H1 (cell line): Measurements from ENCODE around the gene MTFP1. TPM values are rescaled to one million over a fixed set of nuclear protein-coding genes. Genes with fewer than 3 reads are reported as not detected.

Source experiments
- CTCF ChIA-PET: fragments of 300-600 bp; sonication (Branson Sonifier 250); formaldehyde crosslinking; loops from one replicate; lab custom pipeline; 2021; ENCODE audit not compliant: partially characterized antibody; lab: Charles Lee
- POLR2A ChIA-PET: fragments of 300-600 bp; sonication (Branson Sonifier 250); formaldehyde crosslinking; loops from one replicate; lab custom pipeline; 2021; ENCODE audit warnings: inconsistent platforms; ENCODE audit not compliant: partially characterized antibody; lab: Charles Lee
- DNase-seq, 2 experiments: peaks; one replicate each; pipeline versions ENCODE4 v3.0.0 to v3.0.0-alpha.2; 2010 to 2022; ENCODE audit warnings: low spot score in 2 of 2, low read depth in 1 of 2, mixed read lengths in 1 of 2
- FAIRE-seq: peaks from 2 replicates; lab custom pipeline; 2011; peaks lifted over from hg19 to GRCh38; lab: Jason Lieb, UNC
- H2AFZ ChIP-seq: 2 replicates; pipeline ENCODE4 v1.8.1; 2012; ENCODE audit warnings: low read length, inconsistent platforms
- H2AK5ac ChIP-seq: 2 replicates; pipeline ENCODE4 v1.6.1; 2013; ENCODE audit warnings: low read depth, low read length
- H2BK120ac ChIP-seq: replicated peaks from 2 replicates; pipeline ENCODE3; 2013; ENCODE audit warnings: low read depth, low read length, inconsistent platforms
- H2BK12ac ChIP-seq: 2 replicates; pipeline ENCODE4 v1.6.1; 2013; ENCODE audit warnings: low read depth, low read length
- H2BK15ac ChIP-seq: 2 replicates; pipeline ENCODE4 v1.6.1; 2013; ENCODE audit warnings: low read length
- H2BK20ac ChIP-seq: 2 replicates; pipeline ENCODE4 v1.6.1; 2013; ENCODE audit warnings: low read length
- H2BK5ac ChIP-seq: 2 replicates; pipeline ENCODE4 v1.6.1; 2013; ENCODE audit warnings: low read depth, low read length
- H3K14ac ChIP-seq: 2 replicates; pipeline ENCODE4 v1.6.1; 2013; ENCODE audit warnings: inconsistent platforms; ENCODE audit not compliant: insufficient read length
- H3K18ac ChIP-seq: 2 replicates; pipeline ENCODE4 v1.6.1; 2013; ENCODE audit warnings: low read length; ENCODE audit errors: extremely low read depth
- H3K23ac ChIP-seq: 2 replicates; pipeline ENCODE4 v1.6.1; 2013; ENCODE audit warnings: inconsistent platforms; ENCODE audit not compliant: insufficient read length
- H3K23me2 ChIP-seq: 2 replicates; pipeline ENCODE4 v1.6.1; 2013; ENCODE audit warnings: low read depth, low read length
- H3K27ac ChIP-seq: 2 replicates; pipeline ENCODE4 v1.6.1; 2011; ENCODE audit warnings: low read depth, low read length, inconsistent platforms
- H3K27me3 ChIP-seq, 4 experiments: replicated peaks in 1 of 4; 1 replicate in 1 of 4; 2 replicates in 3 of 4; pipeline versions ENCODE4 v1.6.1 to v1.8.1; 2011 to 2013; ENCODE audit warnings: low read length in 3 of 4, mild to moderate bottlenecking in 3 of 4, inconsistent platforms in 2 of 4, mixed read lengths in 2 of 4, moderate library complexity in 1 of 4; ENCODE audit not compliant: control insufficient read depth in 3 of 4, insufficient read depth in 3 of 4; ENCODE audit errors: extremely low read depth in 1 of 4
- H3K36me3 ChIP-seq, 4 experiments: 2 replicates each; pipeline versions ENCODE4 v1.6.1 to v1.8.1; 2011 to 2013; ENCODE audit warnings: mild to moderate bottlenecking in 4 of 4, low read length in 3 of 4, moderate library complexity in 2 of 4, control low read depth in 1 of 4, inconsistent platforms in 1 of 4; ENCODE audit not compliant: insufficient read depth in 4 of 4, control insufficient read depth in 2 of 4
- H3K4ac ChIP-seq: replicated peaks from 2 replicates; pipeline ENCODE3; 2013; ENCODE audit warnings: low read length, low read depth, mixed read lengths, inconsistent platforms; ENCODE audit not compliant: insufficient read length
- H3K4me1 ChIP-seq, 4 experiments: replicated peaks in 1 of 4; 1 replicate in 1 of 4; 2 replicates in 3 of 4; pipeline versions ENCODE4 v1.6.1 to v1.8.1; 2011 to 2013; ENCODE audit warnings: low read length in 3 of 4, inconsistent platforms in 2 of 4, mixed read lengths in 1 of 4; ENCODE audit not compliant: insufficient read depth in 4 of 4, control insufficient read depth in 3 of 4
- H3K4me2 ChIP-seq, 2 experiments: 2 replicates each; pipeline versions ENCODE4 v1.6.1 to v1.8.1; 2011 to 2013; ENCODE audit warnings: low read depth in 2 of 2, low read length in 2 of 2, control low read depth in 1 of 2, inconsistent platforms in 1 of 2, mild to moderate bottlenecking in 1 of 2; ENCODE audit not compliant: insufficient read depth in 1 of 2
- H3K4me3 ChIP-seq, 4 experiments: fragments of 200-600, 300-600 bp in 1 of 4; sonication (generic), shearing (Covaris generic), sonication (Bioruptor Twin) in 1 of 4; 2 replicates each; pipeline versions ENCODE4 v1.5.1 to v1.8.1; 2011 to 2016; ENCODE audit warnings: low read length in 4 of 4, low read depth in 3 of 4, control low read depth in 2 of 4, inconsistent platforms in 2 of 4, mild to moderate bottlenecking in 2 of 4, mixed read lengths in 1 of 4, moderate library complexity in 1 of 4; ENCODE audit not compliant: insufficient read depth in 2 of 4; ENCODE audit errors: extremely low read depth in 1 of 4
- H3K56ac ChIP-seq: replicated peaks from 2 replicates; pipeline ENCODE3; 2013; ENCODE audit warnings: low read depth, mild to moderate bottlenecking, mixed read lengths, low read length, inconsistent platforms; ENCODE audit not compliant: insufficient read length
- H3K79me1 ChIP-seq: 2 replicates; pipeline ENCODE4 v1.6.1; 2013; ENCODE audit warnings: low read depth, low read length, control low read depth
- H3K79me2 ChIP-seq, 2 experiments: 2 replicates each; pipeline versions ENCODE4 v1.6.1 to v1.8.1; 2012 to 2013; ENCODE audit warnings: low read length in 2 of 2, mild to moderate bottlenecking in 2 of 2, inconsistent platforms in 1 of 2; ENCODE audit not compliant: insufficient read depth in 2 of 2, control insufficient read depth in 1 of 2
- H3K9ac ChIP-seq, 4 experiments: replicated peaks in 1 of 4; 1 replicate in 1 of 4; 2 replicates in 3 of 4; pipeline versions ENCODE4 v1.6.1 to v1.8.1; 2011 to 2013; ENCODE audit warnings: low read depth in 3 of 4, low read length in 3 of 4, control low read depth in 2 of 4, mild to moderate bottlenecking in 2 of 4, moderate library complexity in 2 of 4, inconsistent platforms in 1 of 4; ENCODE audit errors: extremely low read depth in 1 of 4
- H3K9me3 ChIP-seq, 2 experiments: 2 replicates each; pipeline versions ENCODE4 v1.6.1 to v1.8.1; 2012 to 2013; ENCODE audit warnings: mild to moderate bottlenecking in 2 of 2, moderate library complexity in 2 of 2, control low read depth in 1 of 2, inconsistent platforms in 1 of 2, low read depth in 1 of 2, low read length in 1 of 2, mixed read lengths in 1 of 2; ENCODE audit not compliant: insufficient read depth in 2 of 2
- H4K20me1 ChIP-seq, 2 experiments: replicated peaks in 1 of 2; 2 replicates each; pipeline versions ENCODE3 to v1.8.1; 2011 to 2013; ENCODE audit warnings: inconsistent platforms in 2 of 2, low read length in 2 of 2, mild to moderate bottlenecking in 1 of 2; ENCODE audit not compliant: insufficient read depth in 2 of 2, control insufficient read depth in 1 of 2
- H4K5ac ChIP-seq: 2 replicates; pipeline ENCODE4 v1.6.1; 2013; ENCODE audit warnings: low read length, low read depth, mixed read lengths, inconsistent platforms; ENCODE audit not compliant: insufficient read length
- H4K8ac ChIP-seq: 2 replicates; pipeline ENCODE4 v1.8.0; 2013; ENCODE audit warnings: mild to moderate bottlenecking, moderate library complexity, low read length, inconsistent platforms; ENCODE audit not compliant: insufficient read depth; ENCODE audit errors: extremely low read depth
- H4K91ac ChIP-seq: replicated peaks from 2 replicates; pipeline ENCODE3; 2013; ENCODE audit warnings: low read length, mixed read lengths, inconsistent platforms; ENCODE audit not compliant: insufficient read length
- CHD2 ChIP-seq: IDR thresholded peaks from 2 replicates; pipeline ENCODE4 v1.6.1; 2012; ENCODE audit warnings: low read length, improper control_type of control experiment
- FOSL1 ChIP-seq: IDR thresholded peaks from 2 replicates; pipeline ENCODE4 v1.6.1; 2011; ENCODE audit warnings: mild to moderate bottlenecking, low read depth, low read length, moderate library complexity; ENCODE audit not compliant: insufficient read depth
- WGBS, 2 experiments: shearing (Covaris generic) in 1 of 2; methylation state at CpG; one replicate each; pipeline versions ENCODE4 v1.1.6 to v1.1.7; 2013 to 2015; ENCODE audit warnings: low lambda C conversion rate in 2 of 2, mixed read lengths in 2 of 2, inconsistent platforms in 1 of 2, low coverage in 1 of 2, missing lambda C conversion rate in 1 of 2; ENCODE audit not compliant: insufficient replicate concordance in 2 of 2, insufficient coverage in 1 of 2, insufficient read length in 1 of 2; ENCODE audit errors: extremely low coverage in 1 of 2, missing lambda C conversion rate in 1 of 2; 5-methylcytosine and 5-hydroxymethylcytosine counted together
- polyA plus RNA-seq, 7 experiments: library from polyadenylated mRNA; depleted of rRNA in 3 of 7; stranded (reverse) in 5 of 7; unstranded in 2 of 7; fragments of >200 nt in 5 of 7; fragments of 200-250 nt in 2 of 7; gene quantifications; 1 replicate in 5 of 7; 2 replicates in 1 of 7; 4 replicates in 1 of 7; pipeline versions ENCODE4 v1.2.1 to v1.2.3, GENCODE V29; 2011 to 2013; ENCODE audit warnings: missing spikeins in 2 of 7, mixed read lengths in 2 of 7
- total RNA-seq: library from RNA; stranded (reverse); fragmentation: NEBNext Ultra II Directional; extraction: Animal tissue kit (Norgen Biotek cat#: 25700); gene quantifications from 2 replicates; pipeline ENCODE4 v1.2.1, GENCODE V29; 2021
- TF ChIP-seq, protein P1 (sequence below): IDR thresholded peaks from 2 replicates; pipeline ENCODE4 v1.6.1; 2011; ENCODE audit warnings: low read length, improper control_type of control experiment

The MTFP1 gene
- total and polyA plus RNA-seq, 2 of the 8 experiments (the other 6 are each of a cell fraction or from before 2014, with no cell fraction given), result 59.8 to 98.8 TPM

GRCh38 chr22:30400159-30400558, 25.4 kb upstream of the MTFP1 start:
- no peak overlapping the region for H2BK5ac ChIP-seq
- peaks cover 7 to 16% (median 10%) of the 10 kb centered on the region in 4 experiments for H3K4me1 ChIP-seq
- no peak overlapping the region for H3K14ac ChIP-seq
- FAIRE-seq (no peak), DNase-seq (no peak)
- no peak overlapping the region for H3K18ac ChIP-seq
- H2BK120ac ChIP-seq, result no peak overlapping the region
- no peak overlapping the region for H4K5ac ChIP-seq
- H3K9ac ChIP-seq, result no peak overlapping the region
- H3K79me1 ChIP-seq, result no peaks in the 10 kb centered on the region
- peaks cover 0 to 6% of the 10 kb centered on the region in 2 experiments for H4K20me1 ChIP-seq
- H2AFZ ChIP-seq, result no peak overlapping the region
- H3K27ac ChIP-seq, result no peak overlapping the region
- no peak overlapping the region for H2BK15ac ChIP-seq
- H3K23ac ChIP-seq, result no peak overlapping the region
- no peaks in the 10 kb centered on the region for H3K36me3 ChIP-seq
- H2BK20ac ChIP-seq, result no peak overlapping the region
- POLR2A ChIA-PET, result interaction anchor here (6.5 kb wide), 1 partner anchor 24 kb away, joined by 39 read pairs; the partner anchor contains the start of gene MTFP1
- H2BK12ac ChIP-seq, result no peak overlapping the region
- no peak overlapping the region for H4K8ac ChIP-seq
- no peak overlapping the region for H3K4me2 ChIP-seq
- H3K79me2 ChIP-seq, result no peaks in the 10 kb centered on the region
- H3K56ac ChIP-seq, result no peak overlapping the region
- CTCF ChIA-PET, result interaction anchor here (1.4 to 12.0 kb wide), 2 partner anchors 27 to 34 kb away, joined by 3 to 164 read pairs; partner anchors contain the start of gene MTFP1
- WGBS, 2 experiments, result 45% methylated on average over 1 of the region's 1 CpG; no CpG with 5 or more reads in 1 of the 2 experiments
- H4K91ac ChIP-seq, result no peak overlapping the region
- no peak overlapping the region for H2AK5ac ChIP-seq
- H3K27me3 ChIP-seq, result peaks cover 2 to 16% (median 8%) of the 10 kb centered on the region in 4 experiments; a peak in 6 of 7 replicates
- H3K4me3 ChIP-seq, result no peak overlapping the region
- H3K4ac ChIP-seq, result no peak overlapping the region
- H3K23me2 ChIP-seq, result peaks cover 8% of the 10 kb centered on the region; the same call in 1 of the 2 replicates
- TF ChIP-seq CHD2, result no peak
- no peak for TF ChIP-seq FOSL1
- TF ChIP-seq, protein P1, sequence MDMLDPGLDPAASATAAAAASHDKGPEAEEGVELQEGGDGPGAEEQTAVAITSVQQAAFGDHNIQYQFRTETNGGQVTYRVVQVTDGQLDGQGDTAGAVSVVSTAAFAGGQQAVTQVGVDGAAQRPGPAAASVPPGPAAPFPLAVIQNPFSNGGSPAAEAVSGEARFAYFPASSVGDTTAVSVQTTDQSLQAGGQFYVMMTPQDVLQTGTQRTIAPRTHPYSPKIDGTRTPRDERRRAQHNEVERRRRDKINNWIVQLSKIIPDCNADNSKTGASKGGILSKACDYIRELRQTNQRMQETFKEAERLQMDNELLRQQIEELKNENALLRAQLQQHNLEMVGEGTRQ, result no peak
- H3K9me3 ChIP-seq, result no peaks in the 10 kb centered on the region
